AG09309 (cell line): ENCODE data around the gene AKNA.

Source experiments
- DNase-seq: peaks from one replicate; pipeline ENCODE4 v3.0.0-alpha.2; 2010; ENCODE audit warnings: low read depth
- H3K4me3 ChIP-seq: 2 replicates; pipeline ENCODE4 v1.5.1; 2011; ENCODE audit warnings: mild to moderate bottlenecking, low read depth, low read length, moderate library complexity; ENCODE audit not compliant: control insufficient read depth
- CTCF ChIP-seq: IDR thresholded peaks from 2 replicates; pipeline ENCODE4 v1.5.1; 2011; ENCODE audit warnings: mild to moderate bottlenecking, low read depth, low read length, inconsistent platforms; ENCODE audit not compliant: insufficient read depth, control insufficient read depth; ENCODE audit errors: missing control alignments

Gene AKNA

GRCh38 chr9:114300153-114300845, 87.5 kb downstream of the AKNA start:
- no peak overlapping the region for H3K4me3 ChIP-seq
- no peak for DNase-seq
- no peak for TF ChIP-seq CTCF

- DNase-seq, result no peak
- no peak for TF ChIP-seq CTCF
- no peak overlapping the region for H3K4me3 ChIP-seq
These were observed 88.3 kb downstream of the AKNA start for GRCh38 chr9:114299286-114300152.

- no peak for DNase-seq
- H3K4me3 ChIP-seq, result no peak overlapping the region
- no peak for TF ChIP-seq CTCF
These were observed 91.4 kb downstream of the AKNA start for GRCh38 chr9:114296338-114296737.

GRCh38 chr9:114294664-114295063, 93.1 kb downstream of the AKNA start:
- no peak for TF ChIP-seq CTCF
- no peak for DNase-seq
- H3K4me3 ChIP-seq, result no peak overlapping the region

- DNase-seq, result no peak
- TF ChIP-seq CTCF, result no peak
- H3K4me3 ChIP-seq, result no peak overlapping the region
These were observed 95.7 kb downstream of the AKNA start for GRCh38 chr9:114291886-114292590.

- peak; percentile 82 for TF ChIP-seq CTCF
- DNase-seq, result no peak
- H3K4me3 ChIP-seq, result no peak overlapping the region
These were observed 96.7 kb downstream of the AKNA start for GRCh38 chr9:114291064-114291474.
